ENCODE measurements around the gene NEK11.

NEK11 gene, protein sequence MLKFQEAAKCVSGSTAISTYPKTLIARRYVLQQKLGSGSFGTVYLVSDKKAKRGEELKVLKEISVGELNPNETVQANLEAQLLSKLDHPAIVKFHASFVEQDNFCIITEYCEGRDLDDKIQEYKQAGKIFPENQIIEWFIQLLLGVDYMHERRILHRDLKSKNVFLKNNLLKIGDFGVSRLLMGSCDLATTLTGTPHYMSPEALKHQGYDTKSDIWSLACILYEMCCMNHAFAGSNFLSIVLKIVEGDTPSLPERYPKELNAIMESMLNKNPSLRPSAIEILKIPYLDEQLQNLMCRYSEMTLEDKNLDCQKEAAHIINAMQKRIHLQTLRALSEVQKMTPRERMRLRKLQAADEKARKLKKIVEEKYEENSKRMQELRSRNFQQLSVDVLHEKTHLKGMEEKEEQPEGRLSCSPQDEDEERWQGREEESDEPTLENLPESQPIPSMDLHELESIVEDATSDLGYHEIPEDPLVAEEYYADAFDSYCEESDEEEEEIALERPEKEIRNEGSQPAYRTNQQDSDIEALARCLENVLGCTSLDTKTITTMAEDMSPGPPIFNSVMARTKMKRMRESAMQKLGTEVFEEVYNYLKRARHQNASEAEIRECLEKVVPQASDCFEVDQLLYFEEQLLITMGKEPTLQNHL

DNA sequence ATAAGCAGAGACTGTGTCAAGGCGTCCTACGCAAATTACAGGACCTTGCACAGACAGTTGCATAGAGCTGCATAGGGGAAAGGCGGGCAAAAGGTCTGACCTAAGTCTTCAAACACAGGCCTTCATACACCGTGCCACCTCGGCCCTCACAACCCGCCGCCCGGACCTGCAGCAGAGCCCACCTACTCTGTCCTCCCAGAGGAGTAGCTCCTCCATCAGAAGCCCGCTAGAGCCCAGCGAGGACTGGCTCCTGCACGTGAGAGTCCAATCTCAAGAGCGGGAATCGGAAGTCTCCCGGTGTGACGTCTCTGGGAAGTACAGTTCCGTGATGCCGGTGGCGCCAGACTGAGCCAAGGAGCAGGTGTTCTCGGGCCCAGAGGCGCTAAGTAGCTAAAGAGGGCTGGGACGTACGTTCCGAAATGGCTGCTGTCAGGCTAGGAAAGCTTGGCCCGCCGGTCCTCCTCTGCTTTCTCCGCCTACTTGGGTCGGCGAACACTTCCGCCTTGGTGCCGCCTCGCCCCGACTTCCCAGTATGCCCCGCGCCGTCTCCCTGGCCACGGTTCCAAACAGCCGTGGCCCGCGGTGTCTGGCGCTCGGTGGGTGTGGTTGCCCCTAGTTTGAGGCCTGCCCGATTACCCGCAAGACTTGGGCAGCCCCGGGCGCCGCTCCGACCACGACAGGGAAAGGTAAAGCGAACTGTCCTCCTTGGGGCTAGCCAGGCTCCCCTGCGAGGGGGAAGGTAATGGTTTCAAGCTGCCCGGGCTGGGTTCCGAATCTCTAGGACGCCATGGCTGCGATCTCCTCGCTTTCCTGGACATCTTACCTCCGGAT, at the start of gene NEK11, which contains the start of gene ASTE1:
NEK11 (plus strand) TSS at position 557 of the 831 bp plus-strand sequence. CDS start 2,832 bp downstream, outside the sequence.
ASTE1 (minus strand) TSS at position 505 of the 831 bp plus-strand sequence. CDS start 1,519 bp downstream, outside the sequence.
- peak; percentile 96 for DNase-seq

- no peak for DNase-seq
Measured at GRCh38 chr3:130979117-130979516, 47.6 kb upstream of the NEK11 start.

- no peak for DNase-seq
Measured at GRCh38 chr3:130981469-130981868, 45.2 kb upstream of the NEK11 start.

- DNase-seq, result no peak
Measured at GRCh38 chr3:130990282-130990681, 36.4 kb upstream of the NEK11 start.

- DNase-seq, result no peak
Measured at GRCh38 chr3:130991126-130991525, 35.6 kb upstream of the NEK11 start.

DNA sequence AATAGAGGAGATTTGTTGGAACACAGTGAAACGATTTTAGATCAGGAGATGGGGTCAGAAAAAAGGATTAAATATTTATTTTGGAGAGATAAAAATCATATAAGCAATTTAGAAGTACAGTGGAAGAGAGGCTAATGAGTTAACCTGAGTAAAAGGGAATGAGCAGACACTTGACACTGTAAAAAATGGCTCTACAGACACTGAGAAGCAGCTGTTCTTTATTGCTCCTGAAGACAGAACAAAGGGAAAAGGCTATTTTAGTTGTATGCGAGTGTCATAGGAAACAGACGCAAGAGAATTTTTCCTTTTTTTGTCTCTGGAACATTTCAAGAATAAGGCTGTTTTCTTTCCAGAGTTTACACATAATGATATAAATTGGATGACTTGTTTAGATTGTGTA, 34.3 kb upstream of the NEK11 start:
- DNase-seq, result no peak

GRCh38 chr3:130997289-130997688, 29.4 kb upstream of the NEK11 start:
- DNase-seq, result peak; percentile 58

DNA sequence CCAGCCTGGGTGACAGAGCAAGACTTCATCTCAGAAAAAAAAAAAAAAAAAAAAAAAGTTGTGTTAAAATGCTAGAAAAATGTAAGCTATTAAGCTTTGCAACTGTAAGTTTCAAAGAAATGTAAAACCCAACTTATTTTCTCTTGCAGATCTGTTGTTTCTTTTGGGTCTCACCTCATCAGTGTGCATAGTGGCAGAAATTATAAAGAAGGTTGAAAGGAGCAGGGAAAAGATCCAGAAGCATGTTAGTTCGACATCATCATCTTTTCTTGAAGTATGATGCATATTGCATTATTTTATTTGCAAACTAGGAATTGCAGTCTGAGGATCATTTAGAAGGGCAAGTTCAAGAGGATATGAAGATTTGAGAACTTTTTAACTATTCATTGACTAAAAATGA, 25.6 kb upstream of the NEK11 start:
- no peak for DNase-seq

DNA sequence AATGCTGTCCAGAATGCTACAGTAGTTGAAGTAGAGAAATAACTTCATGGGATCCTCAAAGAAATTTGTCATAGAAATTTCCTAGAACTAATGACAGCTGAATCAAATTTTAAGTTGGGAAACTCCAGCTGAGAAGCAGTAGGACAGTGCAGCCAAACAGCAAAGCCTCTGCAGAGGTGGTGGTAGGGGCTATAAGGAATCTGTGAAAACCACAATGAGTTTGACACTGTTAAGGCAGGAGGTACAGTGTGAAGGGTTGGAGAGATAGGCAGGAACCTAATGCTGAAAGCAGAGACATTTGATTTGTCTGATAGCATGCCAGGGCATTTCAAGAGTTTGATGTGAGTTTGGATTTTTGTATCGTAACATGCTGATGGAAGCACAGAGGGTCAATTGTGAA, 22.1 kb upstream of the NEK11 start:
- no peak for DNase-seq

GRCh38 chr3:131007256-131007655, 19.4 kb upstream of the NEK11 start:
- no peak for DNase-seq

GRCh38 chr3:131007782-131008181, 18.9 kb upstream of the NEK11 start:
- DNase-seq, result no peak

DNA sequence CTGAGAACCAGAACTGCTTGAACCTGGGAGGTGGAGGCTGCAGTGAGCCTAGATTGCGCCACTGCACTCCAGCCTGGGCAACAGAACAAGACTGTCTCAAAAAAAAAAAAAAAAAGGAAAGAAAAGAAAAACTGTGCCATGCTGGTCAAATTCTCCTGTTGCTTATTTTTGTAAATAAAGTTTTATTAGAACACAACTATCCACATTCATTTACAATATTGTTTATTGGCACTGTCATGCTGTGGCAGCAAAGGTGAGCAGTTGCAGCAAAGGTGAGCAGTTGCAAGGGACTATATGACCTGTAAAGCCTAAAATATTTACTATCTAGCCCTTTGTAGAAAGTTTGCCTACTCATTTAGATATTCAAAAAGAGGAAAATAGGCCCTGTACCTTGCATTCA, 18.4 kb upstream of the NEK11 start:
- DNase-seq, result no peak

GRCh38 chr3:131009698-131010097, 17.0 kb upstream of the NEK11 start:
- DNase-seq, result no peak

GRCh38 chr3:131018970-131019369, 7.7 kb upstream of the NEK11 start:
- no peak for DNase-seq

DNA sequence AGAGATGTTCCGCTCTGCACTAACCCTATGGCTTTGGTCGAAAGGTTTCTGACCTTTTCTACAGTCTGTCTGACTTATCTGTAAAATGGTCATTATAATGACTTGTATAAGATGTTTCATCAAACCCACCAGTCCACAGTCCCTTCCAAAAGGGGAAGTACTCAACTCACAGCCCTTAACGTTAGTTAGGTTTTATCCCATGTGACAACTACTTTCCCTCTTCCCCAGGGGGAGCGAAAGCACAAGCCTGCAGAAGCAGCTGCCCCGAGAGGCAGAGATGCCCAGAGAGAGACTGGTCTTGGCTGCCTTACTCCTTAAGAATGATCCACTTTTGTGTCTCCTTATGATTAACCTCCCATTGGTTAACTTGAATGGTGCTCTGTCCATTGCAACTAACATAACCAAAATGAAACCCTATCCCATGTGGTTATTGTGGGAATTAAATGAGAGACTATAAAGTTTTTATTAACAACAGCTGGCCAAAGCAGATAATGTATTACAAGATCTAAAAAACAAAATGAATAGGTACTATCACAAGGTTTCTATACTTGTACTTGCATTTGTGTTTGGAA, 6.5 kb upstream of the NEK11 start:
- DNase-seq, result peak; percentile 78

DNA sequence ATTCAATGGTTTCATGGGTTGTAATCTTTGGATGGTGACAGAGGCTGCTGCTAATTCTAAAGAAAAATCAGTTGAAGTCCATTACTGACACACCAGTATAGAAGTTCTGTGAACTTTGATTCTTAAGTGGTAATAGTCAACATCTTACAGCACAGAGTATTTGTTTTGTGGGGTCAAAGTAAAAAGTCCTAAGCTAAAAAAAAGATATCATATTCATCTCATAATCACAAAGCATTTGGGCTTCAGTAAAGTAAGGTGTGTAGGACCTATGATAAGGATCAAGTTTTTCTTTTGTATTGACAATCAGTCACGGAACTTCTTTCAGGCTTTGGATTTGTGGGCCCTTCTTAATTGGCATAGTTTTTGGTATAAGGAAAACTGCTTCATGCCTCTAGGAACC, 1.1 kb upstream of the NEK11 start:
- DNase-seq, result no peak

DNA sequence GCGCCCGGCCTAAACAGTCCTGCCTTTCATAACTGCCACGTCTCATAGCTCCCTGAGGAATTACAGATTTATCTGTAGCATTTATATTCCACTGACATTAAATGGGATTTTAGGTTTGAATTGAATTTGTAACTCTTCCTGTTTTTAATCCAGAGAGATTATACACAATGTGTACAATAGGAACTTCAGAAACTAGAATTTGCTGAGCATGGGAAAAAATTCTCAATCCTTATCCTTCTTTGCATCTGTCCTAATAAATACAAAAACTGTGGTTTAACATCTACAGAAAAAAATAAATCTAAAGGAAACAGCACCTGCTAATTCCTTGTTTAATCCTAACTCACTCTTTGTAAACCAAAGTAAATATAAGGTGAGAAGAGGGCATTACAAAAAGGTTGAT, 2.2 kb downstream of the NEK11 start:
- no peak for DNase-seq

GRCh38 chr3:131031660-131032059, 5.0 kb downstream of the NEK11 start:
- no peak for DNase-seq

- DNase-seq, result peak; percentile 72
Measured at GRCh38 chr3:131033480-131034080, 6.9 kb downstream of the NEK11 start.

DNA sequence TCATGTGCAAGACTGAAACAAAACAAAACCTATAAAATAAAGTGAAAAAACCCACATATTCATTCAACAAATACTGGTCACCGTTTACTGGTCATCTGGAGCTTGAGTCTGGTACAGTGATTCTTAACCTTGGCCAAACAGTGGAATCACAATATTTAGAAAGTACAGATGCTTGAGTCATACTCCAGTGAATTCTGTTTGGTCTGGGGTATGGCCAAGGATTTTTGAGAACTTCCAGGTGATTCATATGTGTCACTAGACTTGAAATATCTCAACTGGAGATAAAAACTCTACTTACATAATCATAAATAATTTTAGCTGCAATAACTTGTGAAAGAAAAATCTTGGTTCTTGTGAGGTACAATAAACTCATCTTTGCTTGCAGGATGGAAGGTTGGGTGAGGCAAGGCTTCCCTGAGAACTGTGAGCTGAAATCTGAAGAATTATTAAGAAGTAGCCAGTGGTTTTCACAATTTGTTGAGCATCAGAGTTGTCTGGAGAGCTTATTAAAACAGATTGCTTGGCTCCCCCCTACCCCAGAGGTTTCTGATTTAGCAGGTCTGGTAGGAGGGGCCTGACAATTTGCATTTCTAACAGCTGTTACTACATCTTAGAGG, 9.6 kb downstream of the NEK11 start:
- no peak for DNase-seq

DNA sequence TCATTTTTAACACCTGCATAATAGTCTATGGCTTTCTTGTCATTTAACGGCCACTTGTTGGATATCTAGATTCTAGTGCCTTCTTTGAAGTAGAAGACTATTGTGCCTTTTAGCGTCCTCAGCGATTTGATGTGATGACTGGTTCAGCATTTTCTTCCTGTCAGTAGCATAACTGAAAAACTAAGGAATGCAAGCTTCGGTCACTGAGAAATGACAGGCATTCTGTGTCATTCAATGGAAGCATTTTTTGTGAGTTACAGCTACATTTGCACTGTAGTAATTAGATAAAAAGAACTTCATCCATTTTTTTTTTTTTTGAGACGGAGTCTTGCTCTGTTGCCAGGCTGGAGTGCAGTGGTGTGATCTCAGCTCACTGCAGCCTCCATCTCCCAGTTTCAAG, 10.3 kb downstream of the NEK11 start:
- no peak for DNase-seq

DNA sequence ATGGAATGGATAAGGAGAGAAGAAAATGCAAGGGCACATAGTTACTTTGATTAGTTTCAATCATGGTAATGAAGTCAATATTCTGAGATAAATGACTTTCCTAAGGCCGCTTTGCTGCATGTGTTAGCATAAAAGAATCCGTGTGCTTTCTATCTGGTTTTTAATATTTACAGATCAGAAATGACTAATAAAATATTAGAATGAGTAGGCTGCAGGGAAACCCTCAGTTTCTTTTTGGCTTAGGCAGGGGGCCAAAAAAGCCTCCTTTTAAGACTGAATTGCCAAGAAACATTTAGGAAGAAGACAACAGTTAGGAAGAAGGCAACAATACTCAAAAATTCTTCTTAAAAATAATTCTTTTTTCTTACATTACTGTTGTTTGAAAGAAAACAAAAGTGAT, 11.6 kb downstream of the NEK11 start:
- no peak for DNase-seq

Measured in hematopoietic multipotent progenitor cell treated with erythropoietin and hydrocortisone succinate and interleukin-3 and kit ligand, for 6 days (in vitro differentiated cells).